ENCODE results near the gene LRRC75A.

The LRRC75A gene

DNA sequence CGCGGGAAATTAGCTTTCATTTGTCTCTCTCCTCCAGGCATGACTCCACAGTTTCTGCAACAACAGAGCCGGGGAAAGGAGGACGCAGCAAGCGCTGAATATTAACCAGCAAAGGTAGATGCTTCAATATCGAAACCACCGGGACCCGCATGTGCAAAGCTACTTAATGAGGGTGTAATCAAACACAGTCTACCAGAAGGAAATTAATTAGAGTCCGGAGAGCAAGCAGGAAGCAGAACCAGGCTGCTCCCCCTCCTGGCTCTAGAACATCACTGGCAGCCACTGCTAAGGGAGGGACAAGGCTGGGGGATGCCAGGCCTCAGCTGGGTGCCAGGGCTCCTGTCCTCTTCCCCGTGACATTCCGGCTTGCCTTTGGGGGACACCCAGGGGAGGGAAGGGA, 21.7 kb downstream of the LRRC75A start:
- Histone ChIP-seq H3K27ac (ENCODE audit: low read depth, low read length, poor library complexity, severe bottlenecking) (no peak overlapping the region), H3F3A (ENCODE audit: insufficient read depth, low read length) (no peaks in the 10 kb centered on the region), H3K36me3 (ENCODE audit: insufficient read depth, low read length) (no peaks in the 10 kb centered on the region), H4K20me1 (ENCODE audit: insufficient read depth, low read length) (no peaks in the 10 kb centered on the region), H3K79me2 (ENCODE audit: insufficient read depth, low read length) (no peaks in the 10 kb centered on the region), H3K4me2 (ENCODE audit: low read length) (no peak overlapping the region), H3K9ac (ENCODE audit: low read length) (no peak overlapping the region), H2AFZ (ENCODE audit: low read length) (no peak overlapping the region), H3K4me1 (ENCODE audit: insufficient read depth, low read length, severe bottlenecking) (no peaks in the 10 kb centered on the region), H3K9me3 (ENCODE audit: low read length) (no peaks in the 10 kb centered on the region), H3K4me3 (ENCODE audit: low read depth, low read length, poor library complexity, severe bottlenecking) (no peak overlapping the region), H3K9me2 (ENCODE audit: low read depth, low read length) (no peaks in the 10 kb centered on the region), H3K27me3 (ENCODE audit: insufficient read depth, low read length) (no peaks in the 10 kb centered on the region; the same call in 1 of the 2 replicates)
- no peak for TF ChIP-seq EZH2 (IDR thresholded peaks at IDR 0.05; ENCODE audit: borderline replicate concordance, low read length)
- TF ChIP-seq, protein P1, sequence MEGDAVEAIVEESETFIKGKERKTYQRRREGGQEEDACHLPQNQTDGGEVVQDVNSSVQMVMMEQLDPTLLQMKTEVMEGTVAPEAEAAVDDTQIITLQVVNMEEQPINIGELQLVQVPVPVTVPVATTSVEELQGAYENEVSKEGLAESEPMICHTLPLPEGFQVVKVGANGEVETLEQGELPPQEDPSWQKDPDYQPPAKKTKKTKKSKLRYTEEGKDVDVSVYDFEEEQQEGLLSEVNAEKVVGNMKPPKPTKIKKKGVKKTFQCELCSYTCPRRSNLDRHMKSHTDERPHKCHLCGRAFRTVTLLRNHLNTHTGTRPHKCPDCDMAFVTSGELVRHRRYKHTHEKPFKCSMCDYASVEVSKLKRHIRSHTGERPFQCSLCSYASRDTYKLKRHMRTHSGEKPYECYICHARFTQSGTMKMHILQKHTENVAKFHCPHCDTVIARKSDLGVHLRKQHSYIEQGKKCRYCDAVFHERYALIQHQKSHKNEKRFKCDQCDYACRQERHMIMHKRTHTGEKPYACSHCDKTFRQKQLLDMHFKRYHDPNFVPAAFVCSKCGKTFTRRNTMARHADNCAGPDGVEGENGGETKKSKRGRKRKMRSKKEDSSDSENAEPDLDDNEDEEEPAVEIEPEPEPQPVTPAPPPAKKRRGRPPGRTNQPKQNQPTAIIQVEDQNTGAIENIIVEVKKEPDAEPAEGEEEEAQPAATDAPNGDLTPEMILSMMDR (IDR thresholded peaks at IDR 0.05; ENCODE audit: low read length), result no peak

DNA sequence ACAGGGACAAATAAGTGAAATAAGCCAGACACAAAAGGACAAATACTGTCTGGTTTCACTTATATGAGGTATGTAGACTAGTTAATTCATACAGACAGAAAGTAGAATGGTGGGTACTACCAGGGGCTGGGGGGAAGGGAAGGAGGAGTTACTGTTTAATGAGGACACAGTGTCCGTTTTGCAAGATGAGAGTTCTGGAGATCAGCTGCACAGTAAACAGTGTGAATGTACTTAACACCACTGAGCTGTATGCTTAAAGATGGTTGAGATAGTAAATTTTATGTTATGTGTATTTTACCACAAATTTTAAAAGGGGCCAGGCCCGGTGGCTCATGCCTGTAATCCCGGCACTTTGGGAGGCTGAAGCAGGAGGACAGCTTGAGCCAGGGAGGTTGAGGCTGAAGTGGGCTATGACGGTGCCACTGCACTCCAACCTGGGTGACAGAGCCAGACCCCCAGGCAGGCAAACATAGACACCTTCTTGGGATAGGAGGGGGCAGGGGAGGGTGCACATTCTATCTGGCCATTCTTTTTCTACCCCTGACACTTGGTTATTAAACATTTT, 23.5 kb downstream of the LRRC75A start:
- no peaks in the 10 kb centered on the region for H3K79me2 ChIP-seq (ENCODE audit: insufficient read depth, low read length)
- H3F3A ChIP-seq (ENCODE audit: insufficient read depth, low read length), result no peaks in the 10 kb centered on the region
- peaks cover 4% of the 10 kb centered on the region; the same call in 1 of the 2 replicates for H3K36me3 ChIP-seq (ENCODE audit: insufficient read depth, low read length)
- no peaks in the 10 kb centered on the region for H3K9me3 ChIP-seq (ENCODE audit: low read length)
- no peaks in the 10 kb centered on the region for H4K20me1 ChIP-seq (ENCODE audit: insufficient read depth, low read length)
- no peak overlapping the region for H3K4me3 ChIP-seq (ENCODE audit: low read depth, low read length, poor library complexity, severe bottlenecking)
- H3K9me2 ChIP-seq (ENCODE audit: low read depth, low read length), result no peaks in the 10 kb centered on the region
- no peak overlapping the region for H2AFZ ChIP-seq (ENCODE audit: low read length)
- no peak for TF ChIP-seq EZH2 (IDR thresholded peaks at IDR 0.05; ENCODE audit: borderline replicate concordance, low read length)
- TF ChIP-seq, protein P1 (IDR thresholded peaks at IDR 0.05; ENCODE audit: low read length), result no peak
- H3K27ac ChIP-seq (ENCODE audit: low read depth, low read length, poor library complexity, severe bottlenecking), result no peak overlapping the region
- no peak overlapping the region for H3K4me2 ChIP-seq (ENCODE audit: low read length)
- H3K27me3 ChIP-seq (ENCODE audit: insufficient read depth, low read length), result no peaks in the 10 kb centered on the region; the same call in 1 of the 2 replicates
- H3K9ac ChIP-seq (ENCODE audit: low read length), result no peak overlapping the region
- no peaks in the 10 kb centered on the region for H3K4me1 ChIP-seq (ENCODE audit: insufficient read depth, low read length, severe bottlenecking)

DNA sequence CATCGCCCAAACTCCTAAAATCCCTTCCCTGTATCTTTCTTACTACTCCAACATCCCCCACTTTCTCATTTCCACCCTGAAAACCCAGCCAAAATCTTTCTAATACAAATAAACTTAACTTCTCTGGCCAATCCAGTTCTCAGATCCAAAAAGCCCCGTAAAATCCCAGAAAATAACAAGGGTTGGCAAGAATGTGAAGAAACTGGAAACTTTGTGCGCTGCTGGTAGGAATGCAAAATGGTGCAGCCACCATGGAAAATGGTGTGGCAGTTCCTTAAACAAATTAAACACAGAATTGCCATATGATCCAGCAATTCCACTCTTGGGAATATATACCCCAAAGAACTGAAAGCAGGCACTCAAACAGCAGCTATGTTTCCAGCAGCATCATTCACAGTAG, 24.1 kb downstream of the LRRC75A start:
- H3K9me2 ChIP-seq (ENCODE audit: low read depth, low read length), result no peaks in the 10 kb centered on the region
- peaks cover 10% of the 10 kb centered on the region; the same call in 1 of the 2 replicates for H3K36me3 ChIP-seq (ENCODE audit: insufficient read depth, low read length)
- H3K4me3 ChIP-seq (ENCODE audit: low read depth, low read length, poor library complexity, severe bottlenecking), result no peak overlapping the region
- no peak for TF ChIP-seq EZH2 (IDR thresholded peaks at IDR 0.05; ENCODE audit: borderline replicate concordance, low read length)
- TF ChIP-seq, protein P1 (IDR thresholded peaks at IDR 0.05; ENCODE audit: low read length), result no peak
- H3K27ac ChIP-seq (ENCODE audit: low read depth, low read length, poor library complexity, severe bottlenecking), result no peak overlapping the region
- H3K4me1 ChIP-seq (ENCODE audit: insufficient read depth, low read length, severe bottlenecking), result no peaks in the 10 kb centered on the region
- H3K79me2 ChIP-seq (ENCODE audit: insufficient read depth, low read length), result no peaks in the 10 kb centered on the region
- H3K27me3 ChIP-seq (ENCODE audit: insufficient read depth, low read length), result no peaks in the 10 kb centered on the region
- no peak overlapping the region for H2AFZ ChIP-seq (ENCODE audit: low read length)
- no peak overlapping the region for H3K9ac ChIP-seq (ENCODE audit: low read length)
- no peak overlapping the region for H3K4me2 ChIP-seq (ENCODE audit: low read length)
- no peaks in the 10 kb centered on the region for H3F3A ChIP-seq (ENCODE audit: insufficient read depth, low read length)
- H4K20me1 ChIP-seq (ENCODE audit: insufficient read depth, low read length), result no peaks in the 10 kb centered on the region
- H3K9me3 ChIP-seq (ENCODE audit: low read length), result no peaks in the 10 kb centered on the region
